GM19468 (cell line): ENCODE data around the gene HRH1.

Experiments
- ATAC-seq: cut with Tn5 transposase; IDR thresholded peaks from one replicate; pipeline ENCODE4 v1.9.1; 2021; ENCODE audit warnings: mild to moderate bottlenecking, moderate library complexity, moderate number of reproducible peaks; ENCODE audit not compliant: unreplicated experiment; ENCODE audit errors: extremely low read depth

Gene HRH1

GRCh38 chr3:11302444-11302843, 148.2 kb downstream of the HRH1 start:
- ATAC-seq = no peak

- ATAC-seq = no peak
Measured at GRCh38 chr3:11304175-11304574, 149.9 kb downstream of the HRH1 start.

GRCh38 chr3:11305509-11305908, 151.2 kb downstream of the HRH1 start:
- ATAC-seq = no peak

- ATAC-seq = no peak
Measured at GRCh38 chr3:11306817-11307589, 152.7 kb downstream of the HRH1 start.

- ATAC-seq = no peak
Measured at GRCh38 chr3:11307830-11308432, 153.6 kb downstream of the HRH1 start.

- no peak for ATAC-seq
Measured at GRCh38 chr3:11310258-11310657, 156.0 kb downstream of the HRH1 start.

GRCh38 chr3:11312166-11312565, 157.9 kb downstream of the HRH1 start:
- ATAC-seq = no peak
